Activated CD4-positive, alpha-beta T cell treated with anti-CD3 and anti-CD28 coated beads, Interleukin-2, amount 50 U/mL, for 24 hours (primary cell): Measurements from ENCODE around the gene HBD.
"Not testable (repeated sequence)": the region's sequence is repeated elsewhere in the genome, so short reads cannot be mapped to it uniquely, and the experiment has no call there.

Experiments used
- DNase-seq, 2 donors: peaks; one replicate each; pipeline ENCODE4 v3.0.0-alpha.2; 2020; ENCODE audit warnings: low read depth in 1 of 2, low spot score in 1 of 2

The HBD gene

GRCh38 chr11:5234381-5234834 is at the start of gene HBD:
Gene HBD (minus strand): TSS chr11:5234483. CDS start chr11:5234433, 50 bp downstream.
- no peak for DNase-seq

DNA sequence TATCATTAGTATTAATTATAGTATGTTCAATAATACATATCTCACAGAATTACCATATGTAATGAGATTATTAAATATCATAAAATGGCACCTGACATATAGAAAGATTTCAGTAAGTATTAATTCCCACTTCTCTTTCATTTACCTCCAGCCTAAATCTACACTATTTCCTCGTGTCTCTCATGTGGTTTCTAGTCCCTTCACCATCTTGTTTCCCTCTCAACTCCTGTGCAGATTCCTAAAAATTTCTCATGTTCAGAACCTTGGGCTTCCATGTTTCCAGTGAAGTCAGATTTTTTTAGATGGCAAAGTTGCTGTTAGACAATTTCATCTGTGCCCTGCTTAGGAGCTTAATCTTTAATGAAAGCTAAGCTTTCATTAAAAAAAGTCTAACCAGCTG is 49.6 kb upstream of the HBD start:
- no peak for DNase-seq

DNA sequence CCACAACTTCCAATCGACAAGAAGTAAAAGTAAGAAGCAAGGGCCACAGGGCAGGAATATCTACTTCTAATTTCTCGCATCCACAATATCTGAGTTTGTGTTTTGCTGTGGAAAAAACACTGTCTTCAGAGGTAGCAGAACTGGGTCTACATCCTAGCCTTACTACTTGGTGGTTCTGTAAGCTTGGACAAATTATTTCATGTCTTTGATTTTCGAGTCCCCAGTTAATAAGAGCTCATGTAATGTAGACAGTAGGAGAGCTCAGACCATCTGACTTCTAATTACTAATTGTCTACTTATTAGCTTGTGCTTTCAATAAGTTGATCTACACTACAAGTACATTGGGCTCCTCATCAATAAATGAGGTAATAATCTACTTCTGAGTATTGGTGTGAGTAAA is 48.8 kb upstream of the HBD start:
- DNase-seq = no peak

DNA sequence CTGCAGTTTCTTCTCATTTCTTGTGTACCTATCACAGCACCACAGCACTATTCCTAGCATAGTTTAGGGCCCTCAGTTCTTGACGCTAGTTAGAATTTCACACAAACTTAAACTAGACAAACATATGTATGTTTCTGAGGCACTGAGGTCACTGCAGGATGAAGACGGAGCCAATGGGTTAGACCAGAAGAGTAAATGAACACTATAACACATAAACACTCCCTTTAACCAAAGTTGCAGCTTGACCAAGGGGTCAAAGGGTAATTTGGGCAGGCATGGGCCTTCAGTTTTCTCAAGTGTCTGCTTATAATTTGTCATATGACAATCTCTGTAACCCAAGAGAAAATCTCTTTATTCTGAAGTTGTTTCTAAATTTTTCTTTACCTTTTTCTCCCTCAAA is 48.3 kb upstream of the HBD start:
- no peak for DNase-seq

DNA sequence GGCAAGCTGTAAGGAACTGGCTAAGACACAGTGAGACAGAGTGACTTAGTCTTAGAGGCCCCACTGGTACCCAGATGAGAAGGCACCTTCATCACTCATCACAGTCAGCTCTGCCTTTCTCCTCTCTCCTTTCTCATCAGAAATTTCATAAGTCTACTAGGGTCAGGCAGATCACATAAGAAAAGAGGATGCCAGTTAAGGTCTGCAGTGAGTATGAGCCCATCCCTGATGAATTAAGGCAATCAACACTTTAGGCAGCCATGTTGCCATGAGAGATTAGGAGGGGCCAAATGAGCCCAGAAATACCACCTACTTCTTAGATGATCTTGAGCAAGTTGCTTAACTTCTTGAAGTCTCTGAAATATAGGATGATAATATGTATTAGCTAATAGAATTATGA is 47.3 kb upstream of the HBD start:
- DNase-seq = no peak

DNA sequence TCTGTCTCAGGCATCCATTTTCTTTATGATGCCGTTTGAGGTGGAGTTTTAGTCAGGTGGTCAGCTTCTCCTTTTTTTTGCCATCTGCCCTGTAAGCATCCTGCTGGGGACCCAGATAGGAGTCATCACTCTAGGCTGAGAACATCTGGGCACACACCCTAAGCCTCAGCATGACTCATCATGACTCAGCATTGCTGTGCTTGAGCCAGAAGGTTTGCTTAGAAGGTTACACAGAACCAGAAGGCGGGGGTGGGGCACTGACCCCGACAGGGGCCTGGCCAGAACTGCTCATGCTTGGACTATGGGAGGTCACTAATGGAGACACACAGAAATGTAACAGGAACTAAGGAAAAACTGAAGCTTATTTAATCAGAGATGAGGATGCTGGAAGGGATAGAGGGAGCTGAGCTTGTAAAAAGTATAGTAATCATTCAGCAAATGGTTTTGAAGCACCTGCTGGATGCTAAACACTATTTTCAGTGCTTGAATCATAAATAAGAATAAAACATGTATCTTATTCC is 46.4 kb upstream of the HBD start:
- DNase-seq = no peak

GRCh38 chr11:5279471-5280090 is 45.3 kb upstream of the HBD start:
- DNase-seq = no peak

DNA sequence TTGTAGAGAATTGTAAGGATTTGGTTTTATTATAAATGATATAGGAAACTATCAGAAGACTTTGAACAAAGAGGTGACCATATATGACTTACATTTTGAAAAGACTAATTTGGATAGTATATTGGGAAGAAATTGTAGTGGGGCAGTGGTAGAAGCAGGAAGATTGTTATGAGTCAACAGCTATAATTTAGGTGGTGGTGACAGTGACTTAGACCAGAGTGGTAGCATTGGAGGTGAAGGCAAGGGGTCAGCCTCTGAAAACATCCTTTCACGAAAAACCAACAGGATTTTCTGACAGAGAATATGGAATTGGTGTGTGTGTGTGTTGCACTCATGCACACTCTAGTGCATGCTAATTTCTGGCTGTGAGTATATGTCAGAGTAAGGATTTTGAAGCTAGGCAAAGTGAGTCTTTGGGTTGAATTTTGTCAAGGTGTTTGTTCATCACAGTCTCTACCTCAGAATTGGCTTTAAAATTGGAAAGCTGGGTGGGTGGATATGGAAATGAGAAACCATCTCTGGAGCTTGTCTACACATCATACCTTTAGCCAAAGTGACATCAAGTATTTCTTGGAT is 43.6 kb upstream of the HBD start:
- DNase-seq = no peak

- no peak for DNase-seq
Observed at GRCh38 chr11:5276697-5277096, 42.4 kb upstream of the HBD start.

DNA sequence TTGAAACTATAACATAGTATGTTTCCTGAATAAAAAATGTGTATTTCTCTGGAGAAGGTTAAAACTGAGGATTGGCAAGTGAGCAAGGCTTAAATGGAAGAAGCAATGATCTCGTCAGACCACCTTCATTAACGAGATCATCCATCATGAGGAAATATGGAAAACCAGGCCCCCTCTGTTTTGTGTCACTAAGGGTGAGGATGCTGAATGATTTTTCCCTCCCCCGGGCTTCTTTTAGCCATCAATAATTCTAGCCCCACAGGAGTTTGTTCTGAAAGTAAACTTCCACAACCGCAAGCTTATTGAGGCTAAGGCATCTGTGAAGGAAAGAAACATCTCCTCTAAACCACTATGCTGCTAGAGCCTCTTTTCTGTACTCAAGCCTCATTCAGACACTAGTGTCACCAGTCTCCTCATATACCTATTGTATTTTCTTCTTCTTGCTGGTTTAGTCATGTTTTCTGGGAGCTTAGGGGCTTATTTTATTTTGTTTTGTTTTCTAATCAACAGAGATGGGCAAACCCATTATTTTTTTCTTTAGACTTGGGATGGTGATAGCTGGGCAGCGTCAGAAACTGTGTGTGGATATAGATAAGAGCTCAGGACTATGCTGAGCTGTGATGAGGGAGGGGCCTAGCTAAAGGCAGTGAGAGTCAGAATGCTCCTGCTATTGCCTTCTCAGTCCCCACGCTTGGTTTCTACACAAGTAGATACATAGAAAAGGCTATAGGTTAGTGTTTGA is 41.3 kb upstream of the HBD start:
- no peak for DNase-seq

DNA sequence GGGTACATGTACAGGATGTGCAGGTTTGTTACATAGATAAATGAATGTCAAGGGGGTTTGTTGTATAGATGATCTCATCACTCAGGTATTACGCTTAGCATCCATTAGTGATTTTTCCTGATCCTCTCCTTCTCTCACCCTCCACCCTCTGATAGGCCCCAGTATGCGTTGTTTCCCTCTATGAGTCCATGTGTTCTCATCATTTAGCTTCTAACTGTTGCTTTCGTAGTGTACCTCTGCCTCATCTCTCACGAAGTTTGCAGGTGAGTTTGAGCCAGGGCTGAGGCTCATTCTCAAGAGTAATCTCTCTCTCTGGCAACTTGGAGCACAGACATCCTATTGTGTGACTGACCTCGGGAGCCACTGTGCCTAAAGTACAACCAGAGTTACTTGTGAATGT is 40.1 kb upstream of the HBD start:
- DNase-seq = no peak

- no peak for DNase-seq
Observed at GRCh38 chr11:5272395-5273017, 38.2 kb upstream of the HBD start.

- no peak for DNase-seq
Observed at GRCh38 chr11:5269715-5270147, 35.4 kb upstream of the HBD start, which contains the start of gene HBE1. Gene HBE1 (minus strand): TSS chr11:5269945. CDS start chr11:5269890, 55 bp downstream.

- DNase-seq = no peak
Observed at GRCh38 chr11:5267033-5267563, 32.8 kb upstream of the HBD start.

DNA sequence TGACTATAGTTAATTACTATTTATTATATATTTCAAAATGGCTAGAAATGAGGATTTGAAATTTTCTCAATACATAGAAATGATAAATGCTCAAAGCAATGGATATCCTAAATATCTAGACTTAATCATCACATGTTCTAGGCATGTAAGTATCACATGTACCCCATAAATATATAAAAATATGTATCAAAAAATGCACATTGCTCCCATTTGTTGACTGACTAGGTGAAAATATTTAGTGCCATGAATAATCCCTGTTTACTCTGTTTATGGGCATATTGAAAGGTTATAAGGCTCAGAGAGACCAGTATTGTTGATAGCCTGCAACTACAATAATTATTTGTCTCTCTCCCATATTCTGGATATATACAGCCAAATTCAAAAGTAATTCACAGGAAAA is 32.3 kb upstream of the HBD start:
- DNase-seq = no peak

DNA sequence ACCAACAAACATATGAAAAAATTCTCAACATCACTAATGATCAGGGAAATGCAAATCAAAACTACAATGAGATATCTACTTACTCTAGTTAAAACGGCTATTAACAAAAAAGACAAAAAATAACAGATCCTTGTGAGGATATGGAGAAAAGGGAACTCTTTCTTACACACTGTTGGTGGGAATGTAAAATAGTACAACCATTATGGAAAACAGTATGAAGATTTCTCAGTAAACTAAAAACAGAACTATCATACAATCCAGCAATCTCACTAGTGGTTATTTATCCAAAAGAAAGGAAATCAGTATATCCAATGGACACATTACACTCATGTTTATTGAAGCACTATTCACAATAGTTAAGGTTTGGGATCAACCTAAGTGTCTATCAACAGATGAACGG is 31.5 kb upstream of the HBD start:
- DNase-seq = no peak

- DNase-seq = no peak
Observed at GRCh38 chr11:5258543-5259262, 24.4 kb upstream of the HBD start.

- DNase-seq = no peak
Observed at GRCh38 chr11:5257296-5257695, 23.0 kb upstream of the HBD start.

DNA sequence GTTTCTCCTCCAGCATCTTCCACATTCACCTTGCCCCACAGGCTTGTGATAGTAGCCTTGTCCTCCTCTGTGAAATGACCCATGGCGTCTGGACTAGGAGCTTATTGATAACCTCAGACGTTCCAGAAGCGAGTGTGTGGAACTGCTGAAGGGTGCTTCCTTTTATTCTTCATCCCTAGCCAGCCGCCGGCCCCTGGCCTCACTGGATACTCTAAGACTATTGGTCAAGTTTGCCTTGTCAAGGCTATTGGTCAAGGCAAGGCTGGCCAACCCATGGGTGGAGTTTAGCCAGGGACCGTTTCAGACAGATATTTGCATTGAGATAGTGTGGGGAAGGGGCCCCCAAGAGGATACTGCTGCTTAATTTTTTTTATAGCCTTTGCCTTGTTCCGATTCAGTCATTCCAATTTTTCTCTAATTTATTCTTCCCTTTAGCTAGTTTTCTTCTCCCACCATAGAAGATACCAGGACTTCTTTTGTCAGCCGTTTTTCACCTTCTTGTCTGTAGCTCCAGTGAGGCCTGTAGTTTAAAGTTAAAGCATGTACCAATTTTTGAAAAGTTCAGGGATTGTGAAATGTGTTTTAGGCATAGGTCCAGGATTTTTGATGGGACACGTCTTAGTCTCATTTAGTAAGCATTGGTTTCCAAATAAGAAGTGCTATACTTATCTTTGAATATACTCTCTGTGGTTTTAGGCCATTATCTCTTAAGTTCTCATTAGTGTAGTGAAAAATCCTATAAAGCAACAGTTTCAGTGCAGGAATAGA is 20.5 kb upstream of the HBD start, which contains the start of gene HBG2:
TSS of gene HBG2 (minus strand) at position 136 of the 768 bp plus-strand sequence. CDS start at position 83, 53 bp downstream.
- not testable (repeated sequence) for DNase-seq

DNA sequence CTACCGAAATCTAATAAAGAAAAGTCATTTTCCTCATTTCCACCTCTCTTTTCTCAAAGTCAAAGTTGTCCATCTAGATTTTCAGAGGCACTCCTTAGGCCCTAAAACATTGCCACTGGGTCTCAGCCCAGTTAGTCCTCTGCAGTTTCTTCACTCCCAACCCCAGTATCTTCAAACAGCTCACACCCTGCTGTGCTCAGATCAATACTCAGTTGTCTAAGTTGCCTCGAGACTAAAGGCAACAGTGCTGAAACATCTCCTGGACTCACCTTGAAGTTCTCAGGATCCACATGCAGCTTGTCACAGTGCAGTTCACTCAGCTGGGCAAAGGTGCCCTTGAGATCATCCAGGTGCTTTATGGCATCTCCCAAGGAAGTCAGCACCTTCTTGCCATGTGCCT is 19.7 kb upstream of the HBD start:
- DNase-seq = not testable (repeated sequence)
